HAP-1 (cell line): ENCODE data around the gene TMEM52B.

ENCODE experiments used
- DNase-seq, 2 experiments: peaks; one replicate each; pipeline ENCODE4 v3.0.0-alpha.2; 2016 to 2020; ENCODE audit warnings: low spot score in 2 of 2
- H3K27me3 ChIP-seq: fragments of 250-450 bp; sonication (Bioruptor Pico); 2 replicates; pipeline ENCODE4 v1.5.1; 2020; ENCODE audit warnings: low read depth, mild to moderate bottlenecking, moderate library complexity
- H3K36me3 ChIP-seq: fragments of 250-450 bp; sonication (Bioruptor Pico); replicated peaks from 2 replicates; pipeline ENCODE4 v1.5.1; 2020; ENCODE audit warnings: mild to moderate bottlenecking
- H3K4me1 ChIP-seq: fragments of 250-450 bp; sonication (Bioruptor Pico); 2 replicates; pipeline ENCODE4 v1.5.1; 2020; ENCODE audit warnings: mild to moderate bottlenecking
- H3K4me3 ChIP-seq: fragments of 250-450 bp; sonication (Bioruptor Pico); 2 replicates; pipeline ENCODE4 v1.5.1; 2020; ENCODE audit warnings: mild to moderate bottlenecking, moderate library complexity
- H3K9me3 ChIP-seq: fragments of 250-450 bp; sonication (Bioruptor Pico); 2 replicates; pipeline ENCODE4 v1.5.1; 2020; ENCODE audit warnings: mild to moderate bottlenecking, moderate library complexity
- in situ Hi-C: fragments of 300-500 bp; cut with MboI; formaldehyde crosslinking; loops from 3 replicates; pipeline ENCODE4 v1.14.3; 2020; ENCODE audit warnings: low sequenced_read_pairs, inconsistent platforms, mixed read lengths

TMEM52B gene

DNA sequence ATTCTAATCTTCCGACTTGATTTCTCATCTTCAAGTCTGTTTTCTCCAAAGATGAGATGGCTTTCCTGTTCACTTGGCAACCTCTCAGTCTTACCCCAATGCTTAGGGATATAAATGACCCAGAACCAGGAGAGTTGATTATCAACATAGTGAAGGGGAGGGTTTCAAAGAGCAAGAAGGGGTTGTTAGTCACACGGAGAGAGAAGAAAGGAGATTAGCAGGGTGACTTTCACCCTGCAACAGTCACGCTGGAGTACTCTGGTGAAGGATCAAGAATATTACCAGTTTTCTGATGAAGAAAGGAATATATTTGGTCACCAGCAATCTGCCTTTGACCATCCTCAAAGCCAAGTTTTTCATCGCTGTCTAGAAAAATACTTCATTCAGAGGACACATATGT, at the start of gene TMEM52B:
Gene TMEM52B, plus strand, starts transcription at position 212 of the 400 bp plus-strand sequence. CDS start 543 bp downstream, outside the sequence.
- DNase-seq, result no peak
- in situ Hi-C loops, result no loop called here
- Histone ChIP-seq H3K9me3 (no peaks in the 10 kb centered on the region), H3K36me3 (no peaks in the 10 kb centered on the region), H3K27me3 (no peaks in the 10 kb centered on the region), H3K4me1 (0 out of 2 replicates have a peak, but pooled peaks cover 4% of the 10 kb centered on the region), H3K4me3 (no peak within 1 kb of the TSS)

- H3K9me3 ChIP-seq, result no peaks in the 10 kb centered on the region
- in situ Hi-C loops, result loop anchor here (10.0 kb wide), 1 partner anchor 385 kb away; no protein-coding TSS in a partner anchor
- no peak for DNase-seq
- H3K4me3 ChIP-seq, result no peak within 1 kb of the TSS
- H3K4me1 ChIP-seq, result peaks cover 33% of the 10 kb centered on the region
- H3K36me3 ChIP-seq, result no peaks in the 10 kb centered on the region
- H3K27me3 ChIP-seq, result no peaks in the 10 kb centered on the region
Observed at GRCh38 chr12:10130042-10130441, 48.8 kb upstream of the TMEM52B start, which contains the start of gene CLEC7A. CLEC7A (minus strand) TSS chr12:10130199; CDS start chr12:10130082, 117 bp downstream.

GRCh38 chr12:10131111-10131690, 47.6 kb upstream of the TMEM52B start:
- Histone ChIP-seq H3K9me3 (no peaks in the 10 kb centered on the region), H3K36me3 (no peaks in the 10 kb centered on the region), H3K4me1 (peaks cover 33% of the 10 kb centered on the region), H3K4me3 (no peak overlapping the region), H3K27me3 (no peaks in the 10 kb centered on the region)
- DNase-seq, result peak in 1 of 2 experiments; percentile 72
- in situ Hi-C loops, result loop anchor here (10.0 kb wide), 1 partner anchor 386 kb away; no protein-coding TSS in a partner anchor

DNA sequence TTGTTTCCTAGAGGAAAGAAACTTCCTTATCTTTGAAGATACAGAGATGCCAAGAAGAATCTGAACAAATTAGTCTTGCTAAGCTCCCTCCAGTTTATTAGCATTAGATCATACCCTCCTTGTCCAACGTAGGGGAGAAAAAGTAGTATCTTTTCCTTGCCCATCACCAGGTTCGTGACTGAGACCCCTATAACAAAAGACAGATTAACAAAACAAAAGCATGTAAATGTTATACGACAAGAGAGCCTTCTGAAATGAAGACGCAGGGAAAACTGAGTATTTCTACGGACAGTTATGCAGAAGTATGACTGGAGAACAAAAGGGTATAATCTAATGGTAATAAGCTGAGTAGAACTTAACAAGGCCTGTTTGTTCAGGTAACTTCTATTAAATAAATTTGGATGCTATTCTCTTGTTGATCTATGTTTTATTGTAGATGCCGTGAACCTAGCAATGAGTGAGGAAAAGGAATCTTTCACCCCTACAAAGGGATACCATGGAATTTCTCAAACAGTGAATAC, 45.9 kb upstream of the TMEM52B start:
- H3K36me3 ChIP-seq, result no peaks in the 10 kb centered on the region
- DNase-seq, result peak; percentile 31 to 96
- H3K4me3 ChIP-seq, result no peak overlapping the region
- no peaks in the 10 kb centered on the region for H3K27me3 ChIP-seq
- H3K4me1 ChIP-seq, result peaks cover 40% of the 10 kb centered on the region
- in situ Hi-C loops, result loop anchor here (10.0 kb wide), 1 partner anchor 388 kb away; no protein-coding TSS in a partner anchor
- no peaks in the 10 kb centered on the region for H3K9me3 ChIP-seq

DNA sequence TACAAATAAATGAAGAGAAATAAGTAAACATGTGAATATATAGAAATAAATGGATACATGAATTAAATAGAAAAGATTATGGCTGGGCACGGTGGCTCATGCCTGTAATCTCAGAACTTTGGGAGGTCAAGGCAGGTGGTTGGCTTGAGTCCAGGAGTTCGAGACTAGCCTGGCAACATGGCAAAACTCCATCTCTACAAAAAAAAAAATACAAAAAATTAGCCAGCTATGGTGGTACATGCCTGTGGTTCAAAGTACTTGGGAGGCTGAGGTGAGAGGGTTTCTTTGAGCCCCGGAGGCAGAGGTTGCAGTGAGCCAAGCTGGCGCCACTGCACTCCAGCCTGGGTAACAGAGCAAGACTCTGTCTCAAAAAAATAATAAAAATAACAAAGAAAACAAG, 43.7 kb upstream of the TMEM52B start:
- Histone ChIP-seq H3K27me3 (no peaks in the 10 kb centered on the region), H3K9me3 (no peaks in the 10 kb centered on the region), H3K4me3 (no peak overlapping the region), H3K4me1 (peaks cover 39% of the 10 kb centered on the region), H3K36me3 (no peaks in the 10 kb centered on the region)
- in situ Hi-C loops, result loop anchor here (10.0 kb wide), 1 partner anchor 390 kb away; no protein-coding TSS in a partner anchor
- DNase-seq, result no peak

DNA sequence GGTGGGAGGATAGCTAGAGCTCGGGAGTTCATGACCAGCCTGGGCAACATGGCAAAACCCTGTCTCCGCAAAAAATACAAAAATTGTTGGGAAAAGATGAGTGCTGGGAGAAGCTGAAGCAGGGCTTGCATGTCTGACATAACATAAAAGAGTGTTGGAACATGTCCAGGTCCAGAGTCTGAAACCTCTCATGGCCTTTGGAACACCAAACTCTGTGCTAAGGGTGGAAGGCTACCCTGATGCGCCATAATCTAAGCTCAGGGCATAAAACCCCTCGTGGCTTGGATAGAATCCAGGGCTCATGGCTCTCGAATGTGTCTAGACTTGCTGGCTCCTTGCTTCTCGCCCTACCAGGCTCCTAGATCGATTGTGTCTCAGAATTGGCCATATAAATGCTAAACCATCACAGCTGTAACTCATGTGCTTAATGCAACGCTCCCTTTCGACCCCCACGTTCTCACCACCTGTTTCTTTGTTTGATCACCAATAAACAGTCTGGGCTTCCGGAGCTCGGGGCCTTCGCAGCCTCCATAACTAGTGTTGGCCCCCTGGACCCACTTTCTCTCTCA, 42.1 kb upstream of the TMEM52B start:
- H3K36me3 ChIP-seq, result no peaks in the 10 kb centered on the region
- H3K4me1 ChIP-seq, result peaks cover 28% of the 10 kb centered on the region
- peak; percentile 63 to 66 for DNase-seq
- no peak overlapping the region for H3K4me3 ChIP-seq
- H3K9me3 ChIP-seq, result no peaks in the 10 kb centered on the region
- no peaks in the 10 kb centered on the region for H3K27me3 ChIP-seq
- in situ Hi-C loops, result loop anchor here (10.0 kb wide), 1 partner anchor 392 kb away; no protein-coding TSS in a partner anchor

GRCh38 chr12:10140001-10140400, 38.8 kb upstream of the TMEM52B start:
- Histone ChIP-seq H3K36me3 (no peaks in the 10 kb centered on the region), H3K4me3 (no peak overlapping the region), H3K9me3 (no peaks in the 10 kb centered on the region), H3K27me3 (no peaks in the 10 kb centered on the region), H3K4me1 (peaks cover 7% of the 10 kb centered on the region)
- peak; percentile 64 to 72 for DNase-seq
- in situ Hi-C loops, result loop anchor here (5.0 kb wide), 1 partner anchor 108 kb away; the partner anchor contains the start of gene CLEC9A

DNA sequence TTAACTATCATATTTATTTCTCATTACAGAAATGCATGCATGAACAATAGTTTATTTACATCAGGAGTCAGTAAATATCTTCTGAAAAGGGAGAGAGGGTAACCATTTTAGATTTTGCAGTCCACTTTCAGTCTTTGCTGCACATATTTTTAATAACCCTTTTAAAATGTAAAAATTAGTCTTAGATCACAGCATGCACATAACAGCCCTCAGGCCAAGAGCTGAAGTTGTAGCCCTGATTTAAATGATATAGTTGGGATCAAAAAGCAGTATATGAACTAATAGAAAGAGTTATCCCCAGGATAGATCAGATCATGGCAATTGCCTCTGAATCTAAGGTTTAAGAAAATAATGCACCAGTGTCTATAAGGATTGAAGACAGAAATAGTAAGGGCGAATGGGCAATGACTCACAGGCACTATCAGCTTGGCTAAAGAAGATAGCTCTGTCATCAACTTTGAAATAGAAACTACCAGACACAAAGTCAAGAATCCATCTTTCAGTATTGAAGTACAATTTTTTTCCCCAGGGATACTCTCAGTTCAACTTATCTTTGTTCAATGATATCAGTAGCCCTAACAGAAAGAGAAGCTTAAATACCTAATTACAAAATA, 35.7 kb upstream of the TMEM52B start:
- DNase-seq, result no peak
- no peaks in the 10 kb centered on the region for H3K9me3 ChIP-seq
- H3K36me3 ChIP-seq, result no peaks in the 10 kb centered on the region
- no peaks in the 10 kb centered on the region for H3K27me3 ChIP-seq
- no peak overlapping the region for H3K4me3 ChIP-seq
- in situ Hi-C loops, result loop anchor here (5.0 kb wide), 1 partner anchor 111 kb away; the partner anchor contains the start of gene CLEC9A
- no peaks in the 10 kb centered on the region for H3K4me1 ChIP-seq

DNA sequence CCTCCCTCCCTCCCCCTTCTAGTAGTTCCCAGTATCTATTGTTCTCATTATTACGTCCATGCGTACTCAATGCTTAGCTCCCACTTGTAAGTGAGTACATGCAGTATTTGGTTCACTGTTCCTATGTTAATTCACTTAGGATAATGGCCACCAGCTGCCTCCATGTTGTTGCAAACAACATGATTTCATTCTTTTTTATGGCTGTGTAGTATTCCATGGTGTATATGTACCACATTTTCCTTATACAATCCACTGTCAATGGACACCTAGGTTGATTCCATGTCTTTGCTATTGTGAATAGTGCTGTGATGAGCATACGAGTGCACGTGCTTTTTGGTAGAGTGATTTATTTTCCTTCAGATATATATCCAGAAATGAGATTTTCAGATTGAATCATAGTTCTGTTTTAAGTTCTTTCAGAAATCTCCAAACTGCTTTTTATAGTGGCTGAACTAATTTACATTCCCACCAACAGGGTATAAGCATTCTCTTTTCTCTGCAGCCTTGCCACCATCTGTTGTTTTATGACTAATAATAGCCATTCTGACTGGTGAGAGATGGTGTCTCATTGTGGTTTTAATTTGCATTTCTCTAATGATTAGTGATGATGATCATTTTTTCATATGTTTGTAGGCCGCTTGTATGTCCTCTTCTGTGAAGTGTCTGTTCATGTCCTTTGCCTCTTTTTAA, 31.0 kb upstream of the TMEM52B start:
- no peak for DNase-seq
- Histone ChIP-seq H3K4me3 (no peak overlapping the region), H3K9me3 (no peaks in the 10 kb centered on the region), H3K36me3 (no peaks in the 10 kb centered on the region), H3K27me3 (no peaks in the 10 kb centered on the region), H3K4me1 (no peaks in the 10 kb centered on the region)
- in situ Hi-C loops, result no loop called here

DNA sequence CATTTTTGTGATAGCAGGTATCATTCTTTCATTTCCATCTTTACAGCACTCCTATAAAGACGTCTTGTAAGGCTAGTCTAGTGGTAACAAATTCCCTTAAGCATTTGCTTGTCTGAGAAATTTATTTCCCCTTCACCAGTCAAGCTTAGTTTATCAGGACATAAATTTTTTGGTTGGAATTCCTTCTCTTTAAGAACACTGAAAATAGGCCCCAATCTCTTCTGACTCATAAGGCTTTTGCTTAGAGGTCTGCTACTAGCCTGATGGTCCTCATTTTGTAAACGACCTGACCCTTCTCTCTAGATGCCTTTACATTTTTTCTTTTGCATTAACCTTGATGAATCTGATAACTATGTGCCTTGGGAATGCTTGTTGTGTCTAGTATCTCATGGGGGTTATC, 27.2 kb upstream of the TMEM52B start:
- no peaks in the 10 kb centered on the region for H3K27me3 ChIP-seq
- H3K4me3 ChIP-seq, result no peak overlapping the region
- in situ Hi-C loops, result no loop called here
- H3K9me3 ChIP-seq, result no peaks in the 10 kb centered on the region
- DNase-seq, result no peak
- no peaks in the 10 kb centered on the region for H3K36me3 ChIP-seq
- no peaks in the 10 kb centered on the region for H3K4me1 ChIP-seq

GRCh38 chr12:10153271-10154144, 25.3 kb upstream of the TMEM52B start:
- no peaks in the 10 kb centered on the region for H3K27me3 ChIP-seq
- DNase-seq, result peak; percentile 54 to 74
- H3K4me3 ChIP-seq, result peak overlapping the region; percentile 12; the same call in 1 of the 2 replicates
- H3K9me3 ChIP-seq, result no peaks in the 10 kb centered on the region
- in situ Hi-C loops, result no loop called here
- H3K4me1 ChIP-seq, result no peaks in the 10 kb centered on the region
- no peaks in the 10 kb centered on the region for H3K36me3 ChIP-seq

- H3K27me3 ChIP-seq, result no peaks in the 10 kb centered on the region
- no peaks in the 10 kb centered on the region for H3K36me3 ChIP-seq
- in situ Hi-C loops, result no loop called here
- no peaks in the 10 kb centered on the region for H3K4me1 ChIP-seq
- no peaks in the 10 kb centered on the region for H3K9me3 ChIP-seq
- no peak for DNase-seq
- no peak overlapping the region for H3K4me3 ChIP-seq
Observed at GRCh38 chr12:10154145-10154496, 24.7 kb upstream of the TMEM52B start.

DNA sequence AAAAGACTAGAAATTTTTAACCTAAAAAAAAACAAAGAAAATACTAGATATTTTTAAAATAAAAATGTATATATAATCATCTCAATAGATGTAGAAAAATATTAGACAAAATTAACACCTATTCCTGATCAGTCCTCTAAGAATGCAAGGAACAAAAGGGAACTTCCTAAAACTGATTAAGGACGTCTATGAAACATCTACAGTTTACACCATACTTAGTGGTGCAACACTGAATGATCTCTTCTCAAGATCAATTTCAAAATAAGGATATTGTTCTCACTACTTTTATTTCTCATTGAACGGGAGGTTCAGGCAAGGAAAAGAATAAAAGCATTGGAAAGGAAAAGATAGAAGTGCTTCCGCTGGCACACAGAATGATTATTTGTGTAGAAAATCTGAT, 22.9 kb upstream of the TMEM52B start:
- no peak for DNase-seq
- Histone ChIP-seq H3K9me3 (no peaks in the 10 kb centered on the region), H3K27me3 (no peaks in the 10 kb centered on the region), H3K4me3 (no peak overlapping the region), H3K4me1 (no peaks in the 10 kb centered on the region), H3K36me3 (no peaks in the 10 kb centered on the region)
- in situ Hi-C loops, result no loop called here
